Breast epithelium (tissue), 4 donors: Measurements from ENCODE around the gene PDZD2. TPM values are rescaled to one million over a fixed set of nuclear protein-coding genes. Genes with fewer than 3 reads are reported as not detected.

Experiments
- DNase-seq, 2 donors: peaks; one replicate each; pipeline ENCODE4 v3.0.0-alpha.2; 2019; ENCODE audit warnings: low spot score in 2 of 2
- H3K27ac ChIP-seq, 2 donors: fragments of 200-600 bp; sonication (generic) in 1 of 2; one replicate each; pipeline ENCODE4 v1.5.1; 2016 to 2019; ENCODE audit warnings: mild to moderate bottlenecking in 1 of 2
- H3K27me3 ChIP-seq, 2 donors: fragments of 200-600 bp; sonication (generic) in 1 of 2; one replicate each; pipeline versions ENCODE4 v1.5.1 to v1.6.0; 2017 to 2019; ENCODE audit warnings: control low read depth in 1 of 2, mild to moderate bottlenecking in 1 of 2
- H3K36me3 ChIP-seq: fragments of 200-600 bp; one replicate; pipeline ENCODE4 v1.5.1; 2019
- H3K4me1 ChIP-seq, 2 donors: fragments of 200-600 bp; sonication (generic); one replicate each; pipeline ENCODE4 v1.5.1; 2016 to 2019; ENCODE audit warnings: control low read depth in 1 of 2
- H3K4me3 ChIP-seq, 3 donors: fragments of 200-600 bp; sonication (generic); 1 replicate in 2 of 3; 2 replicates in 1 of 3; pipeline ENCODE4 v1.5.1; 2016 to 2019; ENCODE audit warnings: mild to moderate bottlenecking in 3 of 3, moderate library complexity in 2 of 3
- H3K9me3 ChIP-seq, 2 donors: fragments of 200-600 bp; sonication (generic) in 1 of 2; one replicate each; pipeline ENCODE4 v1.5.1; 2016 to 2019; ENCODE audit warnings: control low read depth in 1 of 2
- CTCF ChIP-seq, 3 donors: fragments of 450-650 bp; IDR thresholded peaks; one replicate each; pipeline ENCODE4 v1.5.1; 2016 to 2017; ENCODE audit warnings: antibody characterized with exemption in 3 of 3, mild to moderate bottlenecking in 3 of 3, moderate library complexity in 3 of 3
- POLR2A ChIP-seq: fragments of 450-650 bp; IDR thresholded peaks from one replicate; pipeline ENCODE4 v1.6.1; 2016; ENCODE audit warnings: antibody characterized with exemption, mild to moderate bottlenecking, moderate library complexity
- POLR2AphosphoS5 ChIP-seq, 3 donors: sonication (generic); formaldehyde crosslinking; IDR thresholded peaks; one replicate each; pipeline ENCODE4 v1.6.1; 2017; ENCODE audit warnings: antibody characterized with exemption in 3 of 3
- intact Hi-C: fragments of 100-400 bp; cut with DNase I; formaldehyde crosslinking; loops from one replicate; pipeline ENCODE4 v1.15.1; 2023; ENCODE audit warnings: low total_unique reads
- total RNA-seq, 3 donors: library from RNA; depleted of rRNA; stranded (reverse); fragments of >200 nt; gene quantifications; one replicate each; pipeline ENCODE4 v1.1.0, GENCODE V29; 2016

Gene PDZD2
- total RNA-seq, 3 donors from 2014 or later, result 16.8 to 23.3 (median 17.7) TPM

- H3K4me3 ChIP-seq, result no peak overlapping the region
- intact Hi-C loops, result no loop called here
- TF ChIP-seq CTCF (IDR thresholded peaks at IDR 0.05) (no peak), POLR2A (no peak), POLR2AphosphoS5 (IDR thresholded peaks at IDR 0.05) (no peak)
- no peaks in the 10 kb centered on the region for H3K27me3 ChIP-seq
- no peaks in the 10 kb centered on the region for H3K36me3 ChIP-seq
- H3K4me1 ChIP-seq, result no peaks in the 10 kb centered on the region
- H3K9me3 ChIP-seq, result no peaks in the 10 kb centered on the region
- no peak for DNase-seq
- H3K27ac ChIP-seq, result no peak overlapping the region
These were observed 418.5 kb downstream of the PDZD2 start for GRCh38 chr5:32057187-32058096.

- TF ChIP-seq CTCF (IDR thresholded peaks at IDR 0.05) (no peak), POLR2A (no peak), POLR2AphosphoS5 (IDR thresholded peaks at IDR 0.05) (no peak)
- H3K27me3 ChIP-seq, result no peaks in the 10 kb centered on the region
- no peaks in the 10 kb centered on the region for H3K9me3 ChIP-seq
- H3K4me1 ChIP-seq, result no peaks in the 10 kb centered on the region
- H3K27ac ChIP-seq, result no peak overlapping the region
- DNase-seq, result no peak
- no peaks in the 10 kb centered on the region for H3K36me3 ChIP-seq
- intact Hi-C loops, result no loop called here
- H3K4me3 ChIP-seq, result no peak overlapping the region
These were observed 419.2 kb downstream of the PDZD2 start for GRCh38 chr5:32058101-32058500.

- TF ChIP-seq CTCF (IDR thresholded peaks at IDR 0.05), result no peak
- H3K9me3 ChIP-seq, result no peaks in the 10 kb centered on the region
- no peak for DNase-seq
- no peak overlapping the region for H3K27ac ChIP-seq
- no peaks in the 10 kb centered on the region for H3K4me1 ChIP-seq
- no peaks in the 10 kb centered on the region for H3K36me3 ChIP-seq
- no peaks in the 10 kb centered on the region for H3K27me3 ChIP-seq
- no peak overlapping the region for H3K4me3 ChIP-seq
- intact Hi-C loops, result no loop called here
These were observed 420.1 kb downstream of the PDZD2 start for GRCh38 chr5:32058997-32059396.

GRCh38 chr5:32059761-32060530 lies 421.0 kb downstream of the PDZD2 start:
- Histone ChIP-seq H3K4me3 (no peak overlapping the region), H3K27ac (no peak overlapping the region), H3K4me1 (no peaks in the 10 kb centered on the region), H3K36me3 (no peaks in the 10 kb centered on the region), H3K27me3 (no peaks in the 10 kb centered on the region), H3K9me3 (no peaks in the 10 kb centered on the region)
- no peak for TF ChIP-seq POLR2A
- no peak for TF ChIP-seq CTCF (IDR thresholded peaks at IDR 0.05)
- no peak for DNase-seq
- intact Hi-C loops, result no loop called here

- intact Hi-C loops, result no loop called here
- DNase-seq, result no peak
- no peak for TF ChIP-seq POLR2AphosphoS5 (IDR thresholded peaks at IDR 0.05)
- TF ChIP-seq CTCF (IDR thresholded peaks at IDR 0.05), result no peak
- no peak for TF ChIP-seq POLR2A
- Histone ChIP-seq H3K36me3 (no peaks in the 10 kb centered on the region), H3K4me3 (no peak overlapping the region), H3K27me3 (no peaks in the 10 kb centered on the region), H3K9me3 (no peaks in the 10 kb centered on the region), H3K27ac (no peak overlapping the region), H3K4me1 (no peaks in the 10 kb centered on the region)
These were observed 422.3 kb downstream of the PDZD2 start for GRCh38 chr5:32061236-32061635.
